Caco-2 (cell line): ENCODE results near the gene TRNAU1AP. TPM values are rescaled to one million over a fixed set of nuclear protein-coding genes. Genes with fewer than 3 reads are reported as not detected.
A peak's percentile ranks its signal among the peaks of the same experiment; 100 is the strongest.

ENCODE experiments used
- BruUV-seq: library from RNA; stranded (reverse); fragments of 400-500 nt; replicated peaks from 2 replicates; lab custom pipeline; 2021; lab: Mats Ljungman, UMichigan
- CTCF ChIA-PET: fragments of 300-600 bp; sonication (Branson Sonifier 250); formaldehyde crosslinking; loops from one replicate; lab custom pipeline; 2022; ENCODE audit warnings: antibody characterized with exemption; lab: Charles Lee
- POLR2A ChIA-PET: fragments of 300-600 bp; sonication (Branson Sonifier 250); formaldehyde crosslinking; loops from one replicate; lab custom pipeline; 2022; ENCODE audit warnings: antibody characterized with exemption; lab: Charles Lee
- DNase-seq, 2 experiments: peaks; one replicate each; pipeline versions ENCODE4 v3.0.0 to v3.0.0-alpha.2; 2020 to 2022
- H3K27me3 ChIP-seq: replicated peaks from 2 replicates; pipeline ENCODE4 v1.6.0; 2011; ENCODE audit warnings: low read length; ENCODE audit not compliant: control insufficient read depth, insufficient read depth
- H3K36me3 ChIP-seq: 2 replicates; pipeline ENCODE4 v1.5.1; 2011; ENCODE audit warnings: low read length; ENCODE audit not compliant: control insufficient read depth, insufficient read depth
- H3K4me1 ChIP-seq: fragments of 250-450 bp; sonication (Bioruptor Pico); 2 replicates; pipeline ENCODE4 v1.5.1; 2020; ENCODE audit warnings: mild to moderate bottlenecking
- H3K4me3 ChIP-seq: 2 replicates; pipeline ENCODE4 v1.5.1; 2011; ENCODE audit warnings: low read depth, mild to moderate bottlenecking, control low read depth, low read length
- H3K9me3 ChIP-seq: fragments of 250-450 bp; sonication (Bioruptor Pico); 2 replicates; pipeline ENCODE4 v1.5.1; 2020; ENCODE audit warnings: mild to moderate bottlenecking, moderate library complexity
- H3K27ac Mint-ChIP-seq: one replicate; pipeline ENCODE4 v1.8.0; 2022; ENCODE audit warnings: mixed read lengths; ENCODE audit not compliant: unreplicated experiment
- H3K27me3 Mint-ChIP-seq: one replicate; pipeline ENCODE4 v1.8.0; 2022; ENCODE audit warnings: mixed read lengths; ENCODE audit not compliant: insufficient read depth, unreplicated experiment
- H3K36me3 Mint-ChIP-seq: one replicate; pipeline ENCODE4 v1.8.0; 2022; ENCODE audit warnings: mild to moderate bottlenecking, mixed read lengths; ENCODE audit not compliant: insufficient read depth, unreplicated experiment
- H3K4me1 Mint-ChIP-seq: one replicate; pipeline ENCODE4 v1.8.0; 2022; ENCODE audit warnings: low read depth, mixed read lengths; ENCODE audit not compliant: unreplicated experiment
- H3K4me3 Mint-ChIP-seq: one replicate; pipeline ENCODE4 v1.8.0; 2022; ENCODE audit warnings: mild to moderate bottlenecking, moderate library complexity, mixed read lengths; ENCODE audit not compliant: unreplicated experiment
- H3K9me3 Mint-ChIP-seq: one replicate; pipeline ENCODE4 v1.8.0; 2022; ENCODE audit warnings: mixed read lengths; ENCODE audit not compliant: unreplicated experiment
- intact Hi-C: fragments of 100-400 bp; cut with micrococcal nuclease; formaldehyde crosslinking; loops from one replicate; pipeline ENCODE4 v1.10.0; 2022; ENCODE audit not compliant: unreplicated experiment
- total RNA-seq: library from RNA; stranded (reverse); gene quantifications from 2 replicates; pipeline ENCODE4 v1.2.3, GENCODE V29; 2022
- TF ChIP-seq, protein P1 (sequence below), 2 experiments: fragments of 200-600 bp in 1 of 2; IDR thresholded peaks; 1 replicate in 1 of 2; 2 replicates in 1 of 2; pipeline versions ENCODE4 v1.5.1 to v1.8.0; 2011 to 2022; ENCODE audit warnings: antibody characterized with exemption in 1 of 2, control low read depth in 1 of 2, inconsistent platforms in 1 of 2, low read depth in 1 of 2, low read length in 1 of 2, mild to moderate bottlenecking in 1 of 2, moderate library complexity in 1 of 2; ENCODE audit not compliant: insufficient read depth in 1 of 2, severe bottlenecking in 1 of 2, unreplicated experiment in 1 of 2

Gene TRNAU1AP
- total RNA-seq, 1 experiment from 2014 or later = 23.1 TPM

DNA sequence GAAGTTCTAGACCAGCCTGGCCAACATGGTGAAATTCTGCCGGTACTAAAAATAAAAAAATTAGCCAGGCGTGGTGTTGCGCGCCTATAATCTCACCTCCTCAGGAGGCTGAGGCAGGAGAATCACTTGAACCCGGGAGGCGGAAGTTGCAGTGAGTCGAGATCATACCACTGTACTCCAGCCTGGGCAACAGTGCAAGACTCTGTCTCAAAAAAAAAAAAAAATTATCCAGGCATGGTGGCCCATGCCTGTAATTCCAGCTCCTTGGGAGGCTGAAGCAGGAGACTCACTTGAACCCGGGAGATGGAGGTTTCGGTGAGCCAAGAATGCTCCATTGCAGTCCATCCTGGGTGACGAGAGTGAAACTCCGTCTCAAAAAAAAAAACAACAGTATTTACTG is 20.7 kb downstream of the TRNAU1AP start:
- POLR2A ChIA-PET = no interaction called here
- CTCF ChIA-PET = no interaction called here
- Mint-ChIP-seq H3K9me3 (no peaks in the 10 kb centered on the region), H3K27me3 (no peaks in the 10 kb centered on the region), H3K27ac (no peak overlapping the region), H3K4me1 (no peaks in the 10 kb centered on the region), H3K4me3 (no peak overlapping the region), H3K36me3 (peaks cover 54% of the 10 kb centered on the region)
- Histone ChIP-seq H3K4me3 (no peak overlapping the region), H3K9me3 (no peaks in the 10 kb centered on the region), H3K4me1 (no peaks in the 10 kb centered on the region), H3K36me3 (no peaks in the 10 kb centered on the region; the same call in 1 of the 2 replicates), H3K27me3 (no peaks in the 10 kb centered on the region)
- TF ChIP-seq, protein P1, sequence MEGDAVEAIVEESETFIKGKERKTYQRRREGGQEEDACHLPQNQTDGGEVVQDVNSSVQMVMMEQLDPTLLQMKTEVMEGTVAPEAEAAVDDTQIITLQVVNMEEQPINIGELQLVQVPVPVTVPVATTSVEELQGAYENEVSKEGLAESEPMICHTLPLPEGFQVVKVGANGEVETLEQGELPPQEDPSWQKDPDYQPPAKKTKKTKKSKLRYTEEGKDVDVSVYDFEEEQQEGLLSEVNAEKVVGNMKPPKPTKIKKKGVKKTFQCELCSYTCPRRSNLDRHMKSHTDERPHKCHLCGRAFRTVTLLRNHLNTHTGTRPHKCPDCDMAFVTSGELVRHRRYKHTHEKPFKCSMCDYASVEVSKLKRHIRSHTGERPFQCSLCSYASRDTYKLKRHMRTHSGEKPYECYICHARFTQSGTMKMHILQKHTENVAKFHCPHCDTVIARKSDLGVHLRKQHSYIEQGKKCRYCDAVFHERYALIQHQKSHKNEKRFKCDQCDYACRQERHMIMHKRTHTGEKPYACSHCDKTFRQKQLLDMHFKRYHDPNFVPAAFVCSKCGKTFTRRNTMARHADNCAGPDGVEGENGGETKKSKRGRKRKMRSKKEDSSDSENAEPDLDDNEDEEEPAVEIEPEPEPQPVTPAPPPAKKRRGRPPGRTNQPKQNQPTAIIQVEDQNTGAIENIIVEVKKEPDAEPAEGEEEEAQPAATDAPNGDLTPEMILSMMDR (IDR thresholded peaks at IDR 0.05; ENCODE audit: insufficient read depth in 1 of 2, low read depth in 1 of 2, low read length in 1 of 2, severe bottlenecking in 1 of 2, unreplicated experiment in 1 of 2) = no peak
- intact Hi-C loops = no loop called here
- BruUV-seq = no TSS peak
- DNase-seq = no peak

DNA sequence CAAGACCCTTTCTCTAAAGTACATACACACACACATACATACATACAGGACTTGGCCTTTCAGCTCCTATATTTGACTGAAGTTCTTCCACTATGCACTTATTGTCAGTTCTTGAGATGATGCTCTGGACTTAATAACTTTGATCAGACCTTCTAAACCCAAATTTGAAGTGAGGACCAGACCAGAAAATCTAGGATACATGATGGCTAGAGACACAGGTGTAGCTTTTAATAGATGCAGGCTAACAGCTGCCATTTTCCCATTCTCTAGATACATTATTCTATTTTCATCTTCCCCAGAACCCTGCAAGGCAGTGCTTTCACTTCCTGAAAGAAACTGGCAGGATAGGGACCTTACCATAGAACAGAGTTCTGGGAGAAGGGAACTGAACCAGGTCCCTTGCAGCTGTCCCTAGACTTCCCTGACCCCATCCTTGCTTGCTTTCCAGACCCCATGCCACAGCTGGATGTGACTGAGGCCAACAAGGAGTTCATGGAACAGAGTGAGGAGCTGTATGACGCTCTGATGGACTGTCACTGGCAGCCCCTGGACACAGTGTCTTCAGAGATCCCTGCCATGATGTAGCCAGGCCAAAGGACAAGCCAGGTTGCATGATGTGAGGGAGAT is 24.3 kb downstream of the TRNAU1AP start:
- POLR2A ChIA-PET = no interaction called here
- Histone ChIP-seq H3K9me3 (no peaks in the 10 kb centered on the region), H3K4me1 (peaks cover under 1% of the 10 kb centered on the region; the same call in 1 of the 2 replicates), H3K36me3 (peaks cover 4% of the 10 kb centered on the region), H3K27me3 (no peaks in the 10 kb centered on the region), H3K4me3 (no peak overlapping the region)
- Mint-ChIP-seq H3K4me3 (no peak overlapping the region), H3K9me3 (no peaks in the 10 kb centered on the region), H3K4me1 (no peaks in the 10 kb centered on the region), H3K27me3 (no peaks in the 10 kb centered on the region), H3K27ac (no peak overlapping the region), H3K36me3 (peaks cover 69% of the 10 kb centered on the region)
- peak in 1 of 2 experiments; percentile 50 for DNase-seq
- CTCF ChIA-PET = no interaction called here
- TF ChIP-seq, protein P1 (IDR thresholded peaks at IDR 0.05; ENCODE audit: insufficient read depth in 1 of 2, low read depth in 1 of 2, low read length in 1 of 2, severe bottlenecking in 1 of 2, unreplicated experiment in 1 of 2) = no peak
- BruUV-seq = no TSS peak
- intact Hi-C loops = no loop called here

DNA sequence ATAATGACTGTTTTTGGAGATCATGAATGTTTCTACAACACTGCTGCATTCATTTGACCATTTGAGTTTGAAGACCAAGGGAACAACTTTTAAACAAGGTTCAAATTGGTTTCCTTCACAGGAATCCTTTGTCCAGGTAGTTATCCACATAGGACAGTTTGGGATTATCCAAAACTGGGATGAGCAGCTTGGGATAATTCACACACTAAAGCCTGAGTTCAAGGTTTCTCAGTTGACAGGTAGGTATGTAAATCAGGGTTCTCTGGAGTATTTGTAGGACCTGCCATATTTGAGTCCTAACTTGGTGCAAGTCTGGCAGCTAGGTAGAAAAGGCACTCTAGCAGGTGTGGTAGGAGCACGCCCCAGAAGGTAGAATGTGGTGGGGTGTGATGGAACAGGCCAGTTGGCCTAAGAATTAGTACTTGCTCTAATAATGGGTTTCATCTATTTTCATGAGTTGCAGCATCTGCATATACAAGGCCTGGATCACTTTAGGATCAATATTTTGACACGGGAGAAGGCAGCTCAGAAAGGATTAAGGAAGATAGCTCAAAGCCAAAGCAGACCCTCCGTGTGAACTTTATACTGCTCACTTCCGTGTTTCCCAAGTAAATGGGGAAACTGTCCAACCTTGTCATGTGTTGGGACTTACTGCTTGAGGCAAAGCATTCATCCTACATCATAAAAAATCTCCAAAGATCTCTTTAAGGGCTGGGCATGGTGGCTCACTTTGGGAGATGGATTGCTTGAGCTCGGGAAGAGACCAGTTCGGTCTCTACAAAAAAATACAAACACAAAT is 25.1 kb downstream of the TRNAU1AP start:
- H3K27me3 ChIP-seq = no peaks in the 10 kb centered on the region
- Mint-ChIP-seq H3K4me3 (no peak overlapping the region), H3K27ac (no peak overlapping the region), H3K9me3 (no peaks in the 10 kb centered on the region), H3K4me1 (peaks cover 2% of the 10 kb centered on the region), H3K27me3 (no peaks in the 10 kb centered on the region), H3K36me3 (peaks cover 71% of the 10 kb centered on the region)
- POLR2A ChIA-PET = interaction anchor here (0.6 kb wide), 1 partner anchor 38 kb away, joined by 4 read pairs; no protein-coding TSS in a partner anchor
- H3K4me3 ChIP-seq = no peak overlapping the region
- no peaks in the 10 kb centered on the region for H3K9me3 ChIP-seq
- H3K4me1 ChIP-seq = peaks cover 5% of the 10 kb centered on the region; the same call in 1 of the 2 replicates
- CTCF ChIA-PET = no interaction called here
- DNase-seq = no peak
- H3K36me3 ChIP-seq = peaks cover 4% of the 10 kb centered on the region
- intact Hi-C loops = no loop called here
- TF ChIP-seq, protein P1 (IDR thresholded peaks at IDR 0.05; ENCODE audit: insufficient read depth in 1 of 2, low read depth in 1 of 2, low read length in 1 of 2, severe bottlenecking in 1 of 2, unreplicated experiment in 1 of 2) = no peak
- BruUV-seq = no TSS peak
